ENCODE results near the gene BMP3. TPM values are rescaled to one million over a fixed set of nuclear protein-coding genes. Genes with fewer than 3 reads are reported as not detected.

BMP3 gene
- total RNA-seq, 2 donors from 2014 or later: 0.08 to 0.52 TPM

- DNase-seq (ENCODE audit: low spot score): no peak
- peak; percentile 57 to 77 for TF ChIP-seq CTCF (IDR thresholded peaks at IDR 0.05)
- no peak overlapping the region for H3K27ac ChIP-seq
These were observed 21.9 kb downstream of the BMP3 start for GRCh38 chr4:81052119-81053068.

DNA sequence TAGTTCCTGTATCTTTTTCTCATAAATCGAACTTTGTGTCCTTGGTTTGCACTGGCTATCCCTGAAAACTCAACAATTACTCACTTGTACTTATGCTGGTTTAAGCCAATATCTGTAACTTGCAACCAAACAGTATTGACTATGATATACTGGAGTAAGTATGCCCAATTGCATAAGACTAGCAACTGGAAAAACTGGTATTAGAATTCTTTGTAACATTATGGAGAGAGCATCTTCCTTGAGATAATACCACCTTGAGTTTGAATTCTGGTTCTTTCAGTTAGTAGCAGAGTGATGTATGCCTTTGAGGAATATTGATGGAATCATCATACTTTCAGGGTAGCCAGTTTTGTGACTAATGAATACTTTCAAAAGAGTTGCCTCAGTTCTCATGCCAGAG lies 28.1 kb downstream of the BMP3 start:
- H3K27ac ChIP-seq: no peak overlapping the region
- H3K27me3 ChIP-seq: no peaks in the 10 kb centered on the region
- DNase-seq (ENCODE audit: low spot score): no peak
- no peaks in the 10 kb centered on the region for H3K4me1 ChIP-seq
- no peak for TF ChIP-seq CTCF (IDR thresholded peaks at IDR 0.05)
- H3K9me3 ChIP-seq: no peaks in the 10 kb centered on the region
- H3K36me3 ChIP-seq: no peaks in the 10 kb centered on the region
- H3K4me3 ChIP-seq: no peak overlapping the region

More at GRCh38 chr4:81052119-81053068, 21.9 kb downstream of the BMP3 start:
- Histone ChIP-seq H3K4me3 (no peak overlapping the region), H3K9me3 (no peaks in the 10 kb centered on the region), H3K27me3 (no peaks in the 10 kb centered on the region), H3K36me3 (no peaks in the 10 kb centered on the region), H3K4me1 (peaks cover 0 to 12% of the 10 kb centered on the region in 2 donors)

- no peak overlapping the region for H3K27ac ChIP-seq
- TF ChIP-seq CTCF (IDR thresholded peaks at IDR 0.05): no peak
- no peak for DNase-seq (ENCODE audit: low spot score)
- H3K27me3 ChIP-seq: no peaks in the 10 kb centered on the region
- no peaks in the 10 kb centered on the region for H3K4me1 ChIP-seq
- no peaks in the 10 kb centered on the region for H3K36me3 ChIP-seq
- H3K4me3 ChIP-seq: no peak overlapping the region
- H3K9me3 ChIP-seq: no peaks in the 10 kb centered on the region
These were observed 30.3 kb downstream of the BMP3 start for GRCh38 chr4:81060587-81061343.

- TF ChIP-seq CTCF (IDR thresholded peaks at IDR 0.05): no peak
- no peak for DNase-seq (ENCODE audit: low spot score)
- H3K36me3 ChIP-seq: no peaks in the 10 kb centered on the region
- H3K4me3 ChIP-seq: no peak overlapping the region
- no peaks in the 10 kb centered on the region for H3K9me3 ChIP-seq
- no peak overlapping the region for H3K27ac ChIP-seq
- H3K4me1 ChIP-seq: no peaks in the 10 kb centered on the region
- no peaks in the 10 kb centered on the region for H3K27me3 ChIP-seq
These were observed 30.8 kb downstream of the BMP3 start for GRCh38 chr4:81061344-81061730.

GRCh38 chr4:81062001-81062400 lies 31.5 kb downstream of the BMP3 start:
- no peak for DNase-seq (ENCODE audit: low spot score)
- no peak for TF ChIP-seq CTCF (IDR thresholded peaks at IDR 0.05)
- Histone ChIP-seq H3K9me3 (no peaks in the 10 kb centered on the region), H3K4me1 (no peaks in the 10 kb centered on the region), H3K36me3 (no peaks in the 10 kb centered on the region), H3K27ac (no peak overlapping the region), H3K27me3 (no peaks in the 10 kb centered on the region), H3K4me3 (no peak overlapping the region)
